CD4-positive, alpha-beta T cell treated with Interleukin-17A for 1 hour (primary cell): Measurements from ENCODE around the gene ALOX5AP.

ENCODE experiments used
- DNase-seq: peaks from one replicate; pipeline ENCODE4 v3.0.0-alpha.2; 2020

Gene ALOX5AP

GRCh38 chr13:30802501-30802900, 67.2 kb downstream of the ALOX5AP start:
- no peak for DNase-seq

GRCh38 chr13:30802953-30803478, 67.7 kb downstream of the ALOX5AP start:
- DNase-seq = peak; percentile 80

- DNase-seq = no peak
Measured at GRCh38 chr13:30803749-30804148, 68.4 kb downstream of the ALOX5AP start.

GRCh38 chr13:30804474-30804873, 69.1 kb downstream of the ALOX5AP start:
- no peak for DNase-seq

- no peak for DNase-seq
Measured at GRCh38 chr13:30805132-30805537, 69.8 kb downstream of the ALOX5AP start.

GRCh38 chr13:30805603-30806011, 70.3 kb downstream of the ALOX5AP start:
- DNase-seq = no peak

GRCh38 chr13:30806784-30807183, 71.4 kb downstream of the ALOX5AP start:
- DNase-seq = no peak

GRCh38 chr13:30807392-30807791, 72.0 kb downstream of the ALOX5AP start:
- no peak for DNase-seq

- DNase-seq = no peak
Measured at GRCh38 chr13:30808600-30808999, 73.3 kb downstream of the ALOX5AP start.

- no peak for DNase-seq
Measured at GRCh38 chr13:30809787-30810186, 74.4 kb downstream of the ALOX5AP start.

GRCh38 chr13:30810261-30810701, 74.9 kb downstream of the ALOX5AP start:
- no peak for DNase-seq

GRCh38 chr13:30810801-30811200, 75.5 kb downstream of the ALOX5AP start:
- DNase-seq = no peak
